ENCODE data around the gene MYADML2. TPM values are rescaled to one million over a fixed set of nuclear protein-coding genes. Genes with fewer than 3 reads are reported as not detected.

The MYADML2 gene
- total RNA-seq = 1 to 10 TPM in 9 of 10 donors, under 1 TPM in 1; 0.92 to 8.6 (median 5.0) TPM
- 1 to 10 TPM in 1 of 2 donors, under 1 TPM in 1; 0.26 to 4.3 TPM for polyA plus RNA-seq
- long read RNA-seq, donor 1, partial matches to known transcripts = 0 of 11 reads
- long read RNA-seq, donor 1, other reads (novel, unspliced or antisense) = 11 of 11 reads
- long read RNA-seq, donor 2, partial matches to known transcripts = 0 of 15 reads
- long read RNA-seq, donor 2, other reads (novel, unspliced or antisense) = 15 of 15 reads
- long read RNA-seq, donor 3, partial matches to known transcripts = 0 of 2 reads
- long read RNA-seq, donor 3, other reads (novel, unspliced or antisense) = 2 of 2 reads

DNA sequence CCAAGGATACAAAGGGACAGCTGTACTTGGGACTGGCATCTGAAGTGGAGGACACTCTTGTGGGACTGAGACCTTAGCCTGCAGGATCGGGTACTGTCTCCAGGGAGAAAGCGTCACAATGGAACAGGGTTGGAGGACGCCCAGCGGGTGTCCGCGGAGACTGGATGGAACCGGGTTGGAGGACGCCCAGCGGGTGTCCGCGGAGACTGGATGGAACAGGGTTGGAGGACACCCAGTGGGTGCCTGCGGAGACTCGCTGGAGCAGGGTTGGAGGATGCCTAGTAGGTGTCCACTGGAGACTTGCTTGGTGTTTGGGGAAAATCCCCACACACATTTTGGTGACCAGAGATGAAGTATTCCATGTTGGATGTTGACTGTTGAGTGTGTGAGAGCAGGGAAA is at the start of gene MYADML2:
MYADML2 (minus strand) TSS at position 45 of the 400 bp plus-strand sequence. CDS start 5,492 bp downstream, outside the sequence.
- H3K36me3 ChIP-seq = peaks cover 0 to 3% (median 0%) of the 10 kb centered on the region in 9 donors
- peaks cover 0 to 20% (median 0%) of the 10 kb centered on the region in 7 donors for H3K27me3 ChIP-seq
- ATAC-seq (peak in 1 of 8 donors; percentile 36), DNase-seq (no peak)
- no peak within 1 kb of the TSS for H3K27ac ChIP-seq
- 88% methylated on average over 13 of the region's 13 CpGs for WGBS, 2 donors
- H3K9me3 ChIP-seq = no peaks in the 10 kb centered on the region
- TF ChIP-seq, protein P1, sequence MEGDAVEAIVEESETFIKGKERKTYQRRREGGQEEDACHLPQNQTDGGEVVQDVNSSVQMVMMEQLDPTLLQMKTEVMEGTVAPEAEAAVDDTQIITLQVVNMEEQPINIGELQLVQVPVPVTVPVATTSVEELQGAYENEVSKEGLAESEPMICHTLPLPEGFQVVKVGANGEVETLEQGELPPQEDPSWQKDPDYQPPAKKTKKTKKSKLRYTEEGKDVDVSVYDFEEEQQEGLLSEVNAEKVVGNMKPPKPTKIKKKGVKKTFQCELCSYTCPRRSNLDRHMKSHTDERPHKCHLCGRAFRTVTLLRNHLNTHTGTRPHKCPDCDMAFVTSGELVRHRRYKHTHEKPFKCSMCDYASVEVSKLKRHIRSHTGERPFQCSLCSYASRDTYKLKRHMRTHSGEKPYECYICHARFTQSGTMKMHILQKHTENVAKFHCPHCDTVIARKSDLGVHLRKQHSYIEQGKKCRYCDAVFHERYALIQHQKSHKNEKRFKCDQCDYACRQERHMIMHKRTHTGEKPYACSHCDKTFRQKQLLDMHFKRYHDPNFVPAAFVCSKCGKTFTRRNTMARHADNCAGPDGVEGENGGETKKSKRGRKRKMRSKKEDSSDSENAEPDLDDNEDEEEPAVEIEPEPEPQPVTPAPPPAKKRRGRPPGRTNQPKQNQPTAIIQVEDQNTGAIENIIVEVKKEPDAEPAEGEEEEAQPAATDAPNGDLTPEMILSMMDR (IDR thresholded peaks at IDR 0.05) = no peak
- H3K4me1 ChIP-seq = no peaks in the 10 kb centered on the region
- intact Hi-C loops (cut with DNase I) = no loop called here
- no peak within 1 kb of the TSS for H3K4me3 ChIP-seq

- Histone ChIP-seq H3K9me3 (no peaks in the 10 kb centered on the region), H3K36me3 (peaks cover 0 to 32% (median 0%) of the 10 kb centered on the region in 9 donors), H3K27ac (no peak overlapping the region), H3K4me3 (no peak overlapping the region), H3K4me1 (peaks cover under 1 to 25% (median 11%) of the 10 kb centered on the region in 9 donors), H3K27me3 (no peaks in the 10 kb centered on the region)
- intact Hi-C loops (cut with DNase I) = no loop called here
- no peak for DNase-seq
- TF ChIP-seq, protein P1 (IDR thresholded peaks at IDR 0.05) = no peak
- ATAC-seq = no peak
- 91% methylated on average over 28 of the region's 28 CpGs for WGBS, 2 donors
Measured at GRCh38 chr17:81996232-81996756, 49.3 kb upstream of the MYADML2 start.

- no peaks in the 10 kb centered on the region for H3K9me3 ChIP-seq
- no peak overlapping the region for H3K4me3 ChIP-seq
- 95% methylated on average over 29 of the region's 29 CpGs for WGBS, 2 donors
- TF ChIP-seq, protein P1 (IDR thresholded peaks at IDR 0.05) = no peak
- no peak for DNase-seq
- H3K27ac ChIP-seq = no peak overlapping the region
- H3K36me3 ChIP-seq = peaks cover 0 to 32% (median 0%) of the 10 kb centered on the region in 9 donors
- ATAC-seq = no peak
- intact Hi-C loops (cut with DNase I) = no loop called here
- no peaks in the 10 kb centered on the region for H3K27me3 ChIP-seq
- H3K4me1 ChIP-seq = peaks cover 4 to 31% (median 18%) of the 10 kb centered on the region in 9 donors
Measured at GRCh38 chr17:81995463-81996231, 48.6 kb upstream of the MYADML2 start.

All from heart right ventricle (tissue), 16 donors.